K562 (cell line): ENCODE results near the gene UBR1. TPM values are rescaled to one million over a fixed set of nuclear protein-coding genes. Genes with fewer than 3 reads are reported as not detected.
A peak's percentile ranks its signal among the peaks of the same experiment; 100 is the strongest.

Source experiments
- ADNP ChIP-seq: fragments of 200-800 bp; sonication (Bioruptor generic); IDR thresholded peaks from 2 replicates; pipeline ENCODE4 v1.6.1; 2016; ENCODE audit warnings: missing genetic modification characterization, missing compliant biosample characterization
- ARHGAP35 ChIP-seq: fragments of 450-650 bp; IDR thresholded peaks from 2 replicates; pipeline ENCODE4 v1.6.1; 2018; ENCODE audit not compliant: partially characterized antibody
- ATF2 ChIP-seq: sonication (generic); formaldehyde crosslinking; IDR thresholded peaks from 2 replicates; pipeline ENCODE4 v1.8.1; 2022; ENCODE audit warnings: missing genetic modification reagents
- ATF7 ChIP-seq: fragments of 450-650 bp; IDR thresholded peaks from 2 replicates; pipeline ENCODE4 v1.7.1; 2014; ENCODE audit warnings: mild to moderate bottlenecking, moderate library complexity
- BRCA1 ChIP-seq, 2 experiments: fragments of 450-650 bp in 1 of 2; sonication (generic) in 1 of 2; formaldehyde crosslinking in 1 of 2; IDR thresholded peaks; 2 replicates each; pipeline versions ENCODE4 v1.5.0 to v1.6.1; 2017 to 2020; ENCODE audit warnings: mild to moderate bottlenecking in 1 of 2, missing genetic modification reagents in 1 of 2
- BRD9 ChIP-seq: fragments of 450-650 bp; IDR thresholded peaks from 2 replicates; pipeline ENCODE4 v1.6.1; 2018; ENCODE audit warnings: low read depth; ENCODE audit not compliant: partially characterized antibody
- CTBP1 ChIP-seq: fragments of 450-650 bp; IDR thresholded peaks from 2 replicates; pipeline ENCODE4 v1.6.1; 2016; ENCODE audit warnings: borderline replicate concordance
- EWSR1 ChIP-seq: fragments of 450-650 bp; IDR thresholded peaks from 2 replicates; pipeline ENCODE4 v1.6.1; 2018; ENCODE audit warnings: borderline replicate concordance, mild to moderate bottlenecking, low read depth, moderate library complexity; ENCODE audit not compliant: partially characterized antibody
- GTF2E2 ChIP-seq: fragments of 200-800 bp; sonication (Bioruptor generic); IDR thresholded peaks from 2 replicates; pipeline ENCODE4 v1.6.1; 2016; ENCODE audit warnings: missing genetic modification characterization, missing compliant biosample characterization
- JUN ChIP-seq, 2 experiments: sonication (generic) in 1 of 2; formaldehyde crosslinking in 1 of 2; IDR thresholded peaks; 2 replicates each; pipeline versions ENCODE4 v1.6.1 to v1.8.0; 2012 to 2022; ENCODE audit warnings: borderline replicate concordance in 2 of 2, mild to moderate bottlenecking in 2 of 2, improper control_type of control experiment in 1 of 2, low read depth in 1 of 2, low read length in 1 of 2, missing genetic modification reagents in 1 of 2
- PATZ1 ChIP-seq: fragments of 250-450 bp; sonication (Bioruptor Pico); IDR thresholded peaks from 2 replicates; pipeline ENCODE4 v1.5.0; 2020; ENCODE audit warnings: mild to moderate bottlenecking, borderline replicate concordance
- PML ChIP-seq: IDR thresholded peaks from 2 replicates; pipeline ENCODE4 v1.6.1; 2012; ENCODE audit warnings: low read length, inconsistent platforms
- PTBP1 ChIP-seq: fragments of 200-400 bp; formaldehyde crosslinking; IDR thresholded peaks from 2 replicates; pipeline ENCODE4 v1.6.1; 2017; ENCODE audit warnings: low read depth, low read length
- RBM39 ChIP-seq: fragments of 200-400 bp; formaldehyde crosslinking; optimal IDR thresholded peaks from 2 replicates; pipeline ENCODE3; 2018; ENCODE audit warnings: low read depth, low read length
- SMARCA5 ChIP-seq: fragments of 450-650 bp; IDR thresholded peaks from 2 replicates; pipeline ENCODE4 v1.6.1; 2016
- XRCC5 ChIP-seq: fragments of 200-400 bp; formaldehyde crosslinking; IDR thresholded peaks from 2 replicates; pipeline ENCODE4 v1.6.1; 2017; ENCODE audit warnings: low read depth, mild to moderate bottlenecking, low read length
- ZNF23 ChIP-seq: fragments of 250-450 bp; sonication (Bioruptor Pico); IDR thresholded peaks from 2 replicates; pipeline ENCODE4 v1.4.0; 2020; ENCODE audit warnings: mild to moderate bottlenecking
- polyA plus RNA-seq, 8 experiments: library from polyadenylated mRNA; depleted of rRNA in 4 of 8; stranded (reverse) in 5 of 8; unstranded in 3 of 8; fragments of >200 nt; fragmentation: Nextera tagmentation in 2 of 8; fragmentation: Illumina TruSeq in 1 of 8; extraction: Ambion mirVana in 2 of 8; extraction: Trizol in 1 of 8; gene quantifications; 2 replicates each; pipeline versions ENCODE4 v1.2.1 to v1.2.3, GENCODE V29; 2011 to 2014; ENCODE audit warnings: inconsistent platforms in 1 of 8, missing spikeins in 1 of 8
- total RNA-seq, 7 experiments: library from RNA; depleted of rRNA in 6 of 7; stranded (reverse); fragments of >200 nt in 6 of 7; fragmentation: Illumina TruSeq in 2 of 7; extraction: Trizol in 2 of 7; gene quantifications; 2 replicates each; pipeline versions ENCODE4 v1.2.1 to v1.2.3, GENCODE V29; 2011 to 2021; ENCODE audit warnings: low replicate concordance in 1 of 7
- TF ChIP-seq, protein P1 (sequence below): fragments of 450-650 bp; IDR thresholded peaks from 2 replicates; pipeline ENCODE4 v1.7.0; 2016; ENCODE audit warnings: borderline replicate concordance
- TF ChIP-seq, protein P2 (sequence below), 2 experiments: fragments of 450-650 bp in 1 of 2; IDR thresholded peaks; 2 replicates each; pipeline ENCODE4 v1.6.1; 2011 to 2017; ENCODE audit warnings: low read depth in 2 of 2, antibody characterized with exemption in 1 of 2, borderline replicate concordance in 1 of 2, low read length in 1 of 2, mild to moderate bottlenecking in 1 of 2, mixed read lengths in 1 of 2; ENCODE audit not compliant: control insufficient read depth in 1 of 2

The UBR1 gene
- total and polyA plus RNA-seq, 9 of the 15 experiments (the other 6 are each of a cell fraction or from before 2014, with no cell fraction given), result 5.8 to 30.7 (median 15.3) TPM

DNA sequence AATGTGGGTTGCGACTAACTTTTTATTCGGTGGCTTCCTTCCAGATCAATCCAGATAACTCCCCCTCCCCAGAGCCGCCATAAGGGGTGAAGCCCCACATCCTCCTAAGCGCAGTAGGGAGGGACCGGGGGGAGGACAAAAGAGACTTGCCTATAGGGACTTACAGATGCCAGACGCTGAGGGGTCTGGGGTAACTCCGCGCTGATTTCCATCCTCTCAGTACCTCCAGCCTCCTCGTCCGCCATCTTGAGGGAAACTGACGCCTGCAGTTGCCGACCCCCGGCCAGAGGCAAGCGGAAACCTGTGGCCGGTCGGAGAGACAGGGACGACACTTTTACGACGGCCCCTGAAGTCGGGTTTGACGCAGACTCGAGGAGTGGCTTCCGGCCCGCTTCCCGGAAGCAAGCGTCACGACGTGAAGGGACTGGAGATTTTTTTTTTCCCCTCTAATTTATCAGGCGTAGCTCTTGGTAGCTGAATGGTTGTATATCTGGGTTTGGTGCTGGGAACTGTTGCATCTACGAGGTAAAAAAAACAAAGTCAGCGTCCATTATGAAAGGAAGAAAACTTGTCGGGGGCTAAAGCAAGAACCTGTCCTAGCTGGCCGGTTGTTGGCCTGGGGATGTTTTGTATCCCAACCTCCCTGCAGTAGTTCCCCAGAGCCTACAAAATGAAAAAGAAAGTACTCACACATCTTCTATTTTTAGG is at the start of gene UBR1 (continued):
- TF ChIP-seq PATZ1 (CRISPR knock-in tag) (no peak), RBM39 (peak; percentile 18), ARHGAP35 (no peak), XRCC5 (0 out of 2 replicates have a peak, but pooled peaks have one; percentile 47), EWSR1 (no peak), JUN (IDR thresholded peaks at IDR 0.05; ENCODE audit: borderline replicate concordance, low read depth, low read length) (no peak), JUN (CRISPR knock-in tag; IDR thresholded peaks at IDR 0.05; ENCODE audit: borderline replicate concordance) (no peak), GTF2E2 (tag) (peak; percentile 74; the same call in 1 of the 2 replicates), ATF2 (CRISPR knock-in tag) (no peak), CTBP1 (peak; percentile 14; the same call in 1 of the 2 replicates), PML (peak; percentile 51), ZNF23 (no peak), SMARCA5 (no peak), ADNP (tag) (no peak), ATF7 (peak; percentile 71), BRD9 (peak; percentile 41), BRCA1 (IDR thresholded peaks at IDR 0.05) (no peak), BRCA1 (CRISPR knock-in tag; IDR thresholded peaks at IDR 0.05) (no peak), PTBP1 (no peak)
- TF ChIP-seq, protein P1, sequence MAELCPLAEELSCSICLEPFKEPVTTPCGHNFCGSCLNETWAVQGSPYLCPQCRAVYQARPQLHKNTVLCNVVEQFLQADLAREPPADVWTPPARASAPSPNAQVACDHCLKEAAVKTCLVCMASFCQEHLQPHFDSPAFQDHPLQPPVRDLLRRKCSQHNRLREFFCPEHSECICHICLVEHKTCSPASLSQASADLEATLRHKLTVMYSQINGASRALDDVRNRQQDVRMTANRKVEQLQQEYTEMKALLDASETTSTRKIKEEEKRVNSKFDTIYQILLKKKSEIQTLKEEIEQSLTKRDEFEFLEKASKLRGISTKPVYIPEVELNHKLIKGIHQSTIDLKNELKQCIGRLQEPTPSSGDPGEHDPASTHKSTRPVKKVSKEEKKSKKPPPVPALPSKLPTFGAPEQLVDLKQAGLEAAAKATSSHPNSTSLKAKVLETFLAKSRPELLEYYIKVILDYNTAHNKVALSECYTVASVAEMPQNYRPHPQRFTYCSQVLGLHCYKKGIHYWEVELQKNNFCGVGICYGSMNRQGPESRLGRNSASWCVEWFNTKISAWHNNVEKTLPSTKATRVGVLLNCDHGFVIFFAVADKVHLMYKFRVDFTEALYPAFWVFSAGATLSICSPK, result no peak
- TF ChIP-seq, protein P2, sequence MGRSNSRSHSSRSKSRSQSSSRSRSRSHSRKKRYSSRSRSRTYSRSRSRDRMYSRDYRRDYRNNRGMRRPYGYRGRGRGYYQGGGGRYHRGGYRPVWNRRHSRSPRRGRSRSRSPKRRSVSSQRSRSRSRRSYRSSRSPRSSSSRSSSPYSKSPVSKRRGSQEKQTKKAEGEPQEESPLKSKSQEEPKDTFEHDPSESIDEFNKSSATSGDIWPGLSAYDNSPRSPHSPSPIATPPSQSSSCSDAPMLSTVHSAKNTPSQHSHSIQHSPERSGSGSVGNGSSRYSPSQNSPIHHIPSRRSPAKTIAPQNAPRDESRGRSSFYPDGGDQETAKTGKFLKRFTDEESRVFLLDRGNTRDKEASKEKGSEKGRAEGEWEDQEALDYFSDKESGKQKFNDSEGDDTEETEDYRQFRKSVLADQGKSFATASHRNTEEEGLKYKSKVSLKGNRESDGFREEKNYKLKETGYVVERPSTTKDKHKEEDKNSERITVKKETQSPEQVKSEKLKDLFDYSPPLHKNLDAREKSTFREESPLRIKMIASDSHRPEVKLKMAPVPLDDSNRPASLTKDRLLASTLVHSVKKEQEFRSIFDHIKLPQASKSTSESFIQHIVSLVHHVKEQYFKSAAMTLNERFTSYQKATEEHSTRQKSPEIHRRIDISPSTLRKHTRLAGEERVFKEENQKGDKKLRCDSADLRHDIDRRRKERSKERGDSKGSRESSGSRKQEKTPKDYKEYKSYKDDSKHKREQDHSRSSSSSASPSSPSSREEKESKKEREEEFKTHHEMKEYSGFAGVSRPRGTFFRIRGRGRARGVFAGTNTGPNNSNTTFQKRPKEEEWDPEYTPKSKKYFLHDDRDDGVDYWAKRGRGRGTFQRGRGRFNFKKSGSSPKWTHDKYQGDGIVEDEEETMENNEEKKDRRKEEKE (IDR thresholded peaks at IDR 0.05; ENCODE audit: borderline replicate concordance in 1 of 2, control insufficient read depth in 1 of 2, low read depth in 2 of 2, low read length in 1 of 2), result no peak
